GM15510 (cell line): Measurements from ENCODE around the gene UNC93B1.

Source experiments
- POLR2A ChIP-seq: IDR thresholded peaks from 3 replicates; pipeline ENCODE4 v1.6.1; 2011; ENCODE audit warnings: borderline replicate concordance; ENCODE audit not compliant: insufficient read length; ENCODE audit errors: extremely low read depth

The UNC93B1 gene, protein sequence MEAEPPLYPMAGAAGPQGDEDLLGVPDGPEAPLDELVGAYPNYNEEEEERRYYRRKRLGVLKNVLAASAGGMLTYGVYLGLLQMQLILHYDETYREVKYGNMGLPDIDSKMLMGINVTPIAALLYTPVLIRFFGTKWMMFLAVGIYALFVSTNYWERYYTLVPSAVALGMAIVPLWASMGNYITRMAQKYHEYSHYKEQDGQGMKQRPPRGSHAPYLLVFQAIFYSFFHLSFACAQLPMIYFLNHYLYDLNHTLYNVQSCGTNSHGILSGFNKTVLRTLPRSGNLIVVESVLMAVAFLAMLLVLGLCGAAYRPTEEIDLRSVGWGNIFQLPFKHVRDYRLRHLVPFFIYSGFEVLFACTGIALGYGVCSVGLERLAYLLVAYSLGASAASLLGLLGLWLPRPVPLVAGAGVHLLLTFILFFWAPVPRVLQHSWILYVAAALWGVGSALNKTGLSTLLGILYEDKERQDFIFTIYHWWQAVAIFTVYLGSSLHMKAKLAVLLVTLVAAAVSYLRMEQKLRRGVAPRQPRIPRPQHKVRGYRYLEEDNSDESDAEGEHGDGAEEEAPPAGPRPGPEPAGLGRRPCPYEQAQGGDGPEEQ

DNA sequence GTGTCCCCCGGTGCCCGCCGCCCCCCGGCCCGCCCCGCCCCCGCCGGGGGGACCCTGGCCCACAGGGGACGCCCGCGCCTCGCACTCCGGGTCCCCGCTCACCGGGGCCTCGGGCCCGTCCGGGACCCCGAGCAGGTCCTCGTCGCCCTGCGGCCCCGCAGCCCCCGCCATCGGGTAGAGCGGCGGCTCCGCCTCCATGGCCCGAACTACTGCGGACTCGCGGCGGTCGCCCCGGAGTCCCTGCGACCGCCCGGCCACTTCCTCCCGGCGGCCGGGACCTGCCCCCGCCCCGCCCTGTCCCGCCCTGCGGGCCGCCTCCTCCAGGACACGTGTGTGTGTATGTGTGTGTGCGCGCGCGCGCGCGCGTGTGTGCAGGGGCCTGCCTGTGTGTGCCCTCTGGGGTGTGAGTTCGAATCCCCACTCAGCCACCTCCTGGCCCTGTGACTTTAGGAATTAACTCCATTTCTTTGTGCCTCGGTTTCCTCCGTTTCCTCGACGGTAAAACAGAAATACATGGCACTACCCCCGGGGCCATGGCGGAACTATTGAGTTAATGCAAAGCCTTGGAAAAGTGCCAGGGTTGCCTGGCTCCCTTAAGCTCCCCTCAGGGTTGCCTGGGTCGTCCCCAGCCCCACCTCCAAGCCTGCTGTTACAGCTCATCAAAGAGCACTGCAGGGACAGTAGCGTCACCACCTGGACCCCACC, at the start of gene UNC93B1:
TSS of gene UNC93B1 (minus strand) at position 252 of the 705 bp plus-strand sequence. CDS start at position 198, 54 bp downstream.
- TF ChIP-seq POLR2A, result peak; percentile 89

DNA sequence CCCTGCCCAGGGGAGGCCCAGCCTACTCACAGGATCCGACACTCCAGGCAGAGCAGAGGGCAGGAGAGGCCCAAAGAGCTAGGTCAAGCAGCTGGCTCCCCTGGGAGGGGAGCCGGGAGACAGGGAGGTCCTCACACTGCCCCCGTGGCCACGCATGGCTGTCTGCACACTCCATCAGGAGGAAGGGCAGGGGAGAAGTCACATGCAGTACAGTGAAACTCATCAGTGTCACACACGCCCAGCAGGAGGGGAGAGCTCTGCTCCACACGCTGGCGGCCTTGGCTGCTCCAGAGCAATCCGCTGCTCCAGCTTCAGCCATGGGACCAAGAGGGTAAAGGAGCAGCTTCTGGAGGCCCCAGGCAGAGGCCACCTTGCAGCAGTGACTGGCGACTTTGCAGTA, 49.2 kb upstream of the UNC93B1 start:
- TF ChIP-seq POLR2A, result peak; percentile 30

GRCh38 chr11:68052137-68052873, 48.4 kb upstream of the UNC93B1 start:
- no peak for TF ChIP-seq POLR2A

- TF ChIP-seq POLR2A, result no peak
These were observed 47.6 kb upstream of the UNC93B1 start for GRCh38 chr11:68051191-68052136.

- TF ChIP-seq POLR2A, result no peak
These were observed 46.5 kb upstream of the UNC93B1 start for GRCh38 chr11:68050371-68050841.

- TF ChIP-seq POLR2A, result no peak
These were observed 45.8 kb upstream of the UNC93B1 start for GRCh38 chr11:68049509-68050370.

DNA sequence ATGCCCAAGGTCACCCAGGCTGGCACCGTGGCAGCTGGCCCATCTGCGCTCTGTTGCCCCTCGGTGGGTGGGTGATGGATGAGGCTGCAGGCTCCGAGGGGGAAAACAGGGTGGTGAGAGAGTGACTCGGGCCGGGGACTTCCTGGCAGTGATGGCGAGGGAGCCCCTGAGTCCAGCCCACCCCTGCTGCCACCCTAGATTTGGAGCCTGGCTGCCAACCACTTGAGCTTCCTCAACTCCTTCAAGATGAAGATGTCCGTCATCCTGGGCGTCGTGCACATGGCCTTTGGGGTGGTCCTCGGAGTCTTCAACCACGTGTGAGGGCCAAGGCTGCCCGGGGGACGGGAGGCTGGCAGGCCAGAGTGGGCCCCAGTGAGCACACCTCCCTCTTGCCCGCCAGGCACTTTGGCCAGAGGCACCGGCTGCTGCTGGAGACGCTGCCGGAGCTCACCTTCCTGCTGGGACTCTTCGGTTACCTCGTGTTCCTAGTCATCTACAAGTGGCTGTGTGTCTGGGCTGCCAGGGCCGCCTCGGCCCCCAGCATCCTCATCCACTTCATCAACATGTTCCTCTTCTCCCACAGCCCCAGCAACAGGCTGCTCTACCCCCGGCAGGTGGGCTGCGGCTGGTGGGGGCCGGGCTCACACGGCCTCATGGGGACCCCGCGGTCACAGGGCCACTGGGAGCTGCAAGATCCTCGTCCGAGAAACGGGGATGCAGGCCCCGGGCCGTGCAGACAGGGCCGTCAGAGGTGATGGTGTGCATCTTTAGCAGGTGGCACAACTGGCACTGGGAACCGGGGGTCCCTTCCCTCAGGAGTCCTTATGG, 45.0 kb upstream of the UNC93B1 start:
- TF ChIP-seq POLR2A, result no peak

- no peak for TF ChIP-seq POLR2A
These were observed 43.8 kb upstream of the UNC93B1 start for GRCh38 chr11:68047437-68048290.

- TF ChIP-seq POLR2A, result no peak
These were observed 41.0 kb upstream of the UNC93B1 start for GRCh38 chr11:68044898-68045351.

GRCh38 chr11:68044145-68044813, 40.4 kb upstream of the UNC93B1 start:
- TF ChIP-seq POLR2A, result no peak
